ENCODE results near the gene EYA4.

The EYA4 gene

DNA sequence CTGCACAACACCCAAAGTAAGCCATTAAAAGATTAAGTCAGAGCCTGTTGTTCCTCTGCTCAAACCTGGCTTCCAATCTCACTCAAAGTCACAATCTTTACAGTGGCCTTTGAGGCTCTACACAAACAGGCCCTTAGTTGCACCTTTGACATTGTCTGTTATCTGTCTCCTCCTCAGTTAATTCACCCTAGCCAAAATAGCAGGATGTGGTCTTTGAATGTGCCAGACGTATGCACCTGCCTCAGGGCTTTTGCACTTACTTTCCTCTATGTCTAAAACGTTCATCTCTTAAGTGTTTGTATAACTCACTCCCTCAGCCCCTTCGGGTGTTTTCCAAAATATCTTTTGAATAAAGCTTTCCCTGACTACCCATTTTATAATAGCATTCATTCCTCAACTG is 107.7 kb downstream of the EYA4 start:
- no peak for DNase-seq (ENCODE audit: low read depth, low spot score)
- in situ Hi-C loops (cut with HindIII; ENCODE audit: low sequenced_read_pairs): no loop called here
- TF ChIP-seq, protein P1, sequence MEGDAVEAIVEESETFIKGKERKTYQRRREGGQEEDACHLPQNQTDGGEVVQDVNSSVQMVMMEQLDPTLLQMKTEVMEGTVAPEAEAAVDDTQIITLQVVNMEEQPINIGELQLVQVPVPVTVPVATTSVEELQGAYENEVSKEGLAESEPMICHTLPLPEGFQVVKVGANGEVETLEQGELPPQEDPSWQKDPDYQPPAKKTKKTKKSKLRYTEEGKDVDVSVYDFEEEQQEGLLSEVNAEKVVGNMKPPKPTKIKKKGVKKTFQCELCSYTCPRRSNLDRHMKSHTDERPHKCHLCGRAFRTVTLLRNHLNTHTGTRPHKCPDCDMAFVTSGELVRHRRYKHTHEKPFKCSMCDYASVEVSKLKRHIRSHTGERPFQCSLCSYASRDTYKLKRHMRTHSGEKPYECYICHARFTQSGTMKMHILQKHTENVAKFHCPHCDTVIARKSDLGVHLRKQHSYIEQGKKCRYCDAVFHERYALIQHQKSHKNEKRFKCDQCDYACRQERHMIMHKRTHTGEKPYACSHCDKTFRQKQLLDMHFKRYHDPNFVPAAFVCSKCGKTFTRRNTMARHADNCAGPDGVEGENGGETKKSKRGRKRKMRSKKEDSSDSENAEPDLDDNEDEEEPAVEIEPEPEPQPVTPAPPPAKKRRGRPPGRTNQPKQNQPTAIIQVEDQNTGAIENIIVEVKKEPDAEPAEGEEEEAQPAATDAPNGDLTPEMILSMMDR (IDR thresholded peaks at IDR 0.05; ENCODE audit: low read depth, low read length): no peak
- H3K4me3 ChIP-seq (ENCODE audit: low read depth, low read length): no peak overlapping the region

DNA sequence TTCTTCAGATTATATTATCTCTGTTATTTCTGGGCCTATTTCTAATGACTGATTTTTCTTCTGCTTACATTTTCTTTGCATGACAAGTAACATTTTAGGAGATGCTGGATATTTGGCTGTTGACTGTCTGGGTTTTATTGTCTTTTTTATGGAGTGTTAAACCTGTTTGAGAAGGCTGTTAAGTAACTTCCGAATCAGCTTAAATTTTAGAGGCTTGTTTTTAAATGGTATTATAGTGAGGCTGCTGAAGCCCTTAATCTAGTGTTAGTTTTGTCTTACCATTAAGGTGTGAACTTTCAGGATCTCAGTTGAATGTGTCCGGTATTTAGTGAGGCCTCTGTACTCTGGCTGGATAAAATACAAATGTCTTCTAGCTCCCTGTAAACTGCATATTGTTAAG is 109.8 kb downstream of the EYA4 start:
- TF ChIP-seq, protein P1 (IDR thresholded peaks at IDR 0.05; ENCODE audit: low read depth, low read length): no peak
- no peak for DNase-seq (ENCODE audit: low read depth, low spot score)
- H3K4me3 ChIP-seq (ENCODE audit: low read depth, low read length): no peak overlapping the region
- in situ Hi-C loops (cut with HindIII; ENCODE audit: low sequenced_read_pairs): no loop called here

DNA sequence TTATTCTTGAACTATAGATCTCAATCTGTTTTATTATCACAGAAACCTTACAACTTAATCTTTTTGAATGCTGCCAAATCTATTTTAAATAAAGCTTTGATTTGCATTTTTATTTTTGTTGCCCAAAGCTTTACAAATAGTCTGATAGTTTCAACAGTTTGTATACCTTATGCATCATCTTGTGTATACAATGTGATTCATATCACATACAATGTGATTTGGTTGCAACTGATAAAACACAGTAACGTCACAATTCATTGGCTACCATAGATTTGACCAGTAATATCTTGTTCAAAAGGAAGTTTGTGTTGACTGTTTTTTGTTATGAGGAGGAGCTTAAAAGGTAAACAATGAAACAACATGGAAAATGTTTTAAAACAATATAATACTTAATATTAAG is 110.9 kb downstream of the EYA4 start:
- in situ Hi-C loops (cut with HindIII; ENCODE audit: low sequenced_read_pairs): no loop called here
- no peak for DNase-seq (ENCODE audit: low read depth, low spot score)
- no peak overlapping the region for H3K4me3 ChIP-seq (ENCODE audit: low read depth, low read length)
- TF ChIP-seq, protein P1 (IDR thresholded peaks at IDR 0.05; ENCODE audit: low read depth, low read length): no peak

DNA sequence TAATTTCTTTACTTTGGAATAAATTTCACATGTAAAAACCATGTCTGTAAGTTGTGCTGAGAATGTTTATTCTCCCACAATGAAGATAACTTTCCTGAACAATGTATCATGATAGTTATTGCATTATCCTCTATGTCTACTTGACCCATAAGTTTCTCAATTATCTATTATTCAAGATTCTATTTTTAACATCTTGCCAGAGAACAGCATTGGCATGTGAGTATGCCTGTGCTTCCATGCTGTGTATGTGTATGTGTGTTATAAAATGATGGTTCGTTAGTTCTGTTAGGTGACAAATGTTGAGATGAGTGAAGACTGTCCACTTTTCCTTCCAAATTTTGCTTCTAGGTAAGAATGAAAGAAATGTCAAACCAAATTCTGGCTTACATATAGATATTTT is 111.9 kb downstream of the EYA4 start:
- no peak overlapping the region for H3K4me3 ChIP-seq (ENCODE audit: low read depth, low read length)
- TF ChIP-seq, protein P1 (IDR thresholded peaks at IDR 0.05; ENCODE audit: low read depth, low read length): no peak
- no peak for DNase-seq (ENCODE audit: low read depth, low spot score)
- in situ Hi-C loops (cut with HindIII; ENCODE audit: low sequenced_read_pairs): no loop called here

DNA sequence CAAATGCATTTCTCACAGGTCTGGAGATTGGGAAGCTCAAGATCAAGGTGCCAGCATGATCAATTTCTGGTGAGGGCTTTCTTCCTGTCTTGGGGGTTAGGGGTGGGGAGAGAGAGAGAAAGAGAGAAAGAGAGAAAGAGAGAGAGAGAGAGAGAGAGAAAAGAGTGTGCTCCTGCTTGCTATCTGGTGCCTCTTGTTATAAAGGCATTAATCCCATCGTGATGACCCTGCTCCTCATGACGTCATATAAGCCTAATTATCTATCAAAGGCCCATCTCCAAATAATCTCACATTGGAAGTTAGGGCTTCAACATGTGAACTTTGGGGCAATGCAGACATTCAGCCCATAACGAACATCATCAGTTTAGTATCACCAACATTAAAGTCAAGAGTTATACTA is 114.8 kb downstream of the EYA4 start:
- DNase-seq (ENCODE audit: low read depth, low spot score): no peak
- in situ Hi-C loops (cut with HindIII; ENCODE audit: low sequenced_read_pairs): no loop called here
- TF ChIP-seq, protein P1 (IDR thresholded peaks at IDR 0.05; ENCODE audit: low read depth, low read length): no peak
- H3K4me3 ChIP-seq (ENCODE audit: low read depth, low read length): no peak overlapping the region

DNA sequence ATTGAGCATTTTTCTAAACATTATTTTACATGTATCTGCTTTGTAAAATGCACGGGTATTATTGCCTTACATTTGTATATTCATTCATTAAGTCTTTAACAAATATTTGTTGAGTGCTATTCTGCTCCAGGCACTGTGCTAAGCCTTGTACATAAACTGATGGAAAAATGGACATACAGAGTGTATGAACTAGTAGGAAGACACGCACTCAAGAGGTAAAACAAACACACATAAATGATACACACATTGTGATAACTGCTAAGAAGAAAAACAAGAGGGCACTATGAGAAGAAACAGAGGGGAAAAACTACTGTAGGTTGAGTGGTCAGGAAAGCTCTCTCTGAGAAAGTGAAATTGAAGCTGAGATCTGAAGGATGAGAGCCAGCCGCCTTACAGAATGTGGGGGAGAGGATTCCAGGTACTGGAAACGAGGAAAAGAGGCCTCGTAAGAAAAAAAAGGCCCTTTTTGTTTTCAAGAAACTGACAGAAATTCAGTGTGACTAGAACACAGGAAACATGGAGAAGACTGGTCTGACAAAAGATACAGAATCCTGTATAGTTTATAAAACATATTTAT is 117.5 kb downstream of the EYA4 start:
- TF ChIP-seq, protein P1 (IDR thresholded peaks at IDR 0.05; ENCODE audit: low read depth, low read length): no peak
- no peak for DNase-seq (ENCODE audit: low read depth, low spot score)
- in situ Hi-C loops (cut with HindIII; ENCODE audit: low sequenced_read_pairs): no loop called here
- no peak overlapping the region for H3K4me3 ChIP-seq (ENCODE audit: low read depth, low read length)

DNA sequence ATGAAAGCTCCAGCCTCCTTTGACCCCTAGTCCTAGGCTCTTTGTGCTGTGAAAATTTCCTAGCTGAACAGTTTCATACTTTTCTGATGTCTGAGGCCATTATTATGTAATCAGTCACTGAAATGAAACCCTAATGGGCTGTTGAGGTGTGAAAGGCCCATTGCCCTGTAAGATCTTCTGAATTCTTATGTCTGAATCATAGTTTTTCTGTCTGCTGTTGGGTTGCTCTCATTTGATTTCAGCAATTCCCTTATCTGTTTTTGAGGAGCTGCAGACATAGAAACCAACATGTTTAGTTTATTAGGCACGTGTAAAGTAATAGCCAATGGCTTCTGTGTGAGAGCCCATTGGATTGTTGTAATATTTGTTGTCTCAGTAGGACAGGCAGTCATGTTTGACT is 118.1 kb downstream of the EYA4 start:
- in situ Hi-C loops (cut with HindIII; ENCODE audit: low sequenced_read_pairs): no loop called here
- TF ChIP-seq, protein P1 (IDR thresholded peaks at IDR 0.05; ENCODE audit: low read depth, low read length): no peak
- no peak overlapping the region for H3K4me3 ChIP-seq (ENCODE audit: low read depth, low read length)
- DNase-seq (ENCODE audit: low read depth, low spot score): no peak
